HG03095 (cell line): Measurements from ENCODE around the gene RDX.

ENCODE experiments used
- ATAC-seq: cut with Tn5 transposase; IDR thresholded peaks from one replicate; pipeline ENCODE4 v1.9.1; 2021; ENCODE audit warnings: moderate library complexity; ENCODE audit not compliant: unreplicated experiment

Gene RDX

GRCh38 chr11:110173811-110174644 lies 122.4 kb downstream of the RDX start:
- peak; percentile 63 for ATAC-seq

GRCh38 chr11:110172468-110173065 lies 123.8 kb downstream of the RDX start:
- ATAC-seq = no peak

GRCh38 chr11:110169738-110170137 lies 126.7 kb downstream of the RDX start:
- no peak for ATAC-seq

- ATAC-seq = no peak
Observed at GRCh38 chr11:110168033-110168803, 128.2 kb downstream of the RDX start.

- ATAC-seq = no peak
Observed at GRCh38 chr11:110165039-110165925, 131.1 kb downstream of the RDX start.

- ATAC-seq = no peak
Observed at GRCh38 chr11:110162216-110162615, 134.2 kb downstream of the RDX start.

- ATAC-seq = no peak
Observed at GRCh38 chr11:110161061-110161460, 135.4 kb downstream of the RDX start.

- no peak for ATAC-seq
Observed at GRCh38 chr11:110160437-110160836, 136.0 kb downstream of the RDX start.

- ATAC-seq = no peak
Observed at GRCh38 chr11:110160016-110160415, 136.4 kb downstream of the RDX start.

GRCh38 chr11:110159476-110159875 lies 136.9 kb downstream of the RDX start:
- ATAC-seq = no peak

- no peak for ATAC-seq
Observed at GRCh38 chr11:110158317-110159200, 137.9 kb downstream of the RDX start.

GRCh38 chr11:110156503-110156902 lies 139.9 kb downstream of the RDX start:
- no peak for ATAC-seq

- no peak for ATAC-seq
Observed at GRCh38 chr11:110153474-110153873, 142.9 kb downstream of the RDX start.

- no peak for ATAC-seq
Observed at GRCh38 chr11:110152199-110152598, 144.2 kb downstream of the RDX start.

- ATAC-seq = no peak
Observed at GRCh38 chr11:110148775-110149744, 147.4 kb downstream of the RDX start.

- ATAC-seq = no peak
Observed at GRCh38 chr11:110147962-110148709, 148.3 kb downstream of the RDX start.

GRCh38 chr11:110141812-110142211 lies 154.6 kb downstream of the RDX start:
- no peak for ATAC-seq

GRCh38 chr11:110134110-110134509 lies 162.3 kb downstream of the RDX start:
- ATAC-seq = no peak
